AG10803 (cell line): ENCODE measurements around the gene ATP11C.

Experiments
- DNase-seq: peaks from one replicate; pipeline ENCODE4 v3.0.0; 2010; ENCODE audit warnings: low read depth
- H3K4me3 ChIP-seq: 2 replicates; pipeline ENCODE4 v1.5.1; 2011; ENCODE audit warnings: mild to moderate bottlenecking, low read length, control low read depth
- CTCF ChIP-seq: conservative IDR thresholded peaks from 2 replicates; pipeline ENCODE4 v1.5.1; 2011; ENCODE audit warnings: mild to moderate bottlenecking, low read length, control low read depth, inconsistent platforms

The ATP11C gene

GRCh38 chrX:139738581-139738980, 194.3 kb downstream of the ATP11C start:
- DNase-seq = no peak
- H3K4me3 ChIP-seq = no peak overlapping the region

GRCh38 chrX:139736151-139736550, 196.7 kb downstream of the ATP11C start:
- DNase-seq = no peak
- no peak for TF ChIP-seq CTCF

More at GRCh38 chrX:139738581-139738980, 194.3 kb downstream of the ATP11C start:
- no peak for TF ChIP-seq CTCF

GRCh38 chrX:139734996-139735395, 197.9 kb downstream of the ATP11C start:
- no peak for TF ChIP-seq CTCF
- DNase-seq = no peak
- H3K4me3 ChIP-seq = no peak overlapping the region

More at GRCh38 chrX:139736151-139736550, 196.7 kb downstream of the ATP11C start:
- H3K4me3 ChIP-seq = no peak overlapping the region

GRCh38 chrX:139725720-139726119, 207.1 kb downstream of the ATP11C start:
- TF ChIP-seq CTCF = no peak
- no peak for DNase-seq
- H3K4me3 ChIP-seq = no peak overlapping the region

GRCh38 chrX:139724626-139725025, 208.2 kb downstream of the ATP11C start:
- H3K4me3 ChIP-seq = no peak overlapping the region
- TF ChIP-seq CTCF = no peak
- DNase-seq = peak; percentile 60

GRCh38 chrX:139720979-139721378, 211.9 kb downstream of the ATP11C start:
- H3K4me3 ChIP-seq = no peak overlapping the region
- no peak for DNase-seq
- TF ChIP-seq CTCF = no peak

GRCh38 chrX:139720136-139720535, 212.7 kb downstream of the ATP11C start:
- peak; percentile 43 for DNase-seq
- no peak overlapping the region for H3K4me3 ChIP-seq
- TF ChIP-seq CTCF = no peak
